Stimulated activated CD4-positive, alpha-beta T cell treated with anti-CD3 and anti-CD28 coated beads, Interleukin-2, amount 100 ng/mL, for 4 hours (primary cell): ENCODE measurements around the gene RPA3.

Experiments used
- DNase-seq: peaks from one replicate; pipeline ENCODE4 v3.0.0-alpha.2; 2020; ENCODE audit warnings: low read depth

The RPA3 gene

DNA sequence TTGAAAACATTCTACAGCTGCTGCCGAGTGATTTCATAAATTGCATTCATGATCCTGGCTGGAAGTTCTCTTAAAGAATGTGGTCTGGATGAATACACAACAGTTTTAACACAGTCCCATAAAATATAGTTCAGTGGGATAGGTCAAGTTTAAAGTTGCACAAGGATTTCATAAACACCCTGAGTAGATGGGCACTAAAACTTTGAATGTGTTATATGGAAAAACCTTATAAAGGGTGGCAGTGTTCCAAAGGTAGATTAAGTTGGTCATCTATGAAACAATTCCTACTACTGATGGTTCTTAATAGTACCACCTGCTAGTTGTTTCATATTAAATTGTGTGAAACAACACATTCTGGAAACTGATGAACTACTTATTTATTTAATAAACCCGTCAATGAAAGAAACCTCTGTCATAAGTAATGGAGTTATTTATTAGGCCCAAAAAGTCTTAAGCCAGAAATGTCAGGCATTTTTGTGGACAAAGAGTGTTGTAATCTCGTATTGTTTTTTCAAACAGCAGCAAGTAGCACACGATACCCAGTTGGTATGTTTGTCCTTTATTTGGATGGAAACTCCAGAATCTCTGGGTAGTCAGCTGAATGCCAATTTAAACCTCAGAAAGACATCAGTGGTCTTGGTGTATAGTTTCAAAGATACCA is 14.3 kb upstream of the RPA3 start:
- no peak for DNase-seq

DNA sequence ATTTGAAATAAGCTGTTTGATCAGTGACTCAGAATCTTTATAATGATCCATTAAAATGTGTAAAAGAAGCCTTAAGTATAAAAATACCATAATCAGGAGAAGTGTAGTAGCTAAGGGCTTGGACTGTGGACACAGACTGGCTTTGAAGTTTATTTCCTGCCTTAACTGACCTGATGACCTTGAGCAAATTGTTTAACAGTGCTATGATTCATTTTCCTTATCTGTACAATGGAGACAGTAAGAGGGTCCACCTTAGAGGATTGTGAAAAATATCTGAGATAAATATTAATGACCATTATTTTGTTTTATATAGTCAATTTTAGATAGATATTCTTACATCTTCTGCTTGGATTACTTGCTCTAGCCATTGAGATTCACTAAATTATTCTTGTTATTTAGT is 13.3 kb upstream of the RPA3 start:
- no peak for DNase-seq

DNA sequence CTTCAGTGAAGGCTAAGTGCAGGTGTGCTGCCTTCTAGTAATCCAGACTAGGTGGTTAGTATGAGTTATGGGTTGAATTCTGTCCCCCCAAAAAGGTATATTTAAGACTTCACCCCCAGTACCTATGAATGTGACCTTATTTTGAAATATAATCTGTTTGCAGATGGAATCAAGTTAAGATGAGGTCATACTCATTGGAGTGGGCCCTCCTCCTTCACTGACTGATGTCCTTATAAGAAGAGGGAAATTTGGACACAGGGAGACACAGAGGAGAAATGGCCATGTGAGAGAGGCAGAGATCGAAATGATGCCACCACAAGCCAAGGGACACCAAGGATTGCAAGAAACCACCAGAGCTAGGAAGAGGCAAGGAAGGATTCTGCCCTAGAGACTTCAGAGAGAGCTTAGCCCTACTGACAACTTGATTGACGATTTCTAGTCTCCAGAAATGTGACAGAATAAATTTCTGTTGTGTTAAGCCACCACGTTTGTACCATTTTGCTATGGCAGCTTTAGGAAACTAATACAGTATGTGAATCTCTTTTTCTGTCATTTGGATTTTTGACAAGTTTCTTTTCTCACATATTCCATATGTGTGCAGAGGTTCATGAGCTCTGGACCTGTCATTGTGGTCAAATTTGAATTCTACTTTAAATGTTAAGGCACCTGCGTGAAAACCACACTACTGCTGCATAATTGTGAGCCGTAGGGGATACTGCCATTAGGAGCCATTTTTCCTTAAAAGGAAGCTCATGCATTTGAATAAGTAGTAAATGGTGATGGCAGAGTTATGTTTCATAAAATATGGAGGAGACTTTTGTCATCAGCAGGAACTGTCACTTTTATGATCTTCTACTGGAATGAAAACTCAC is 2.6 kb upstream of the RPA3 start:
- no peak for DNase-seq

DNA sequence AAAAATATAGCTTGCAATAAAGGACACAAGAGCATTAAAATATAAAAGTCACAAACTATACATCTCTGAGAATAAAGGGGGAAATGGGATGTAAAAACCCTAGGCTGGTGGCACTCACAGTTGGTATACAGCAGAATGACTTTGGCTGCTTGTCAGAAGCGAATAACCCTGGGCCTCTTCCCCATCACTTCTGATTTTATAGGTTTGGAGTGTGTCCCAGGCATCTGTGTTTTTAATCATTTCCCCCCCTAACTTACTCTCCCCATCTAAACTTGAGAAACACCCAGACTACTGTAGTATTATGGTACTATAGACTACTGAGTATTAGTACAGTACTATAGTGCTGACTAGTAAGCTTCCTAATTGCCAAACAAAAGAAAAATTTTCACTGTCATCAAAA is 1.8 kb upstream of the RPA3 start:
- no peak for DNase-seq

DNA sequence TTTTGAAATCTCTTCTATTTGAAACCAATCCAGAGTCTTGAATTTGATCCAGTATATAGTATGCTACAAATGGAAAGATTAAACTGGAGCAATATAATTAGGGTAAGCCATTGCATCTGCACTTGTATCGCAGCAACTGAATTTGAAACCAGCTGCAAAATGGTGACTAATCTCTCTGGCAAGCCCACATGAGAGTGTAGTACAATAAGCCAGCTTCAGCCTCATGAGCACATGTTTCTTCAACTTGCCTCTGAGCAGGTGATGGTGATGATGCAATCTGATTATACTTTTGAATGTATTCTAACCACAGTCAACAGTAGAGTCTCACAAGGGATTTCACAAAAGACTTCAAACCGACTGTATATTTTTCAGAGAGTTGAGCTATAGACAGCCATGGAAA is 829 bp upstream of the RPA3 start:
- DNase-seq, result peak; percentile 38

DNA sequence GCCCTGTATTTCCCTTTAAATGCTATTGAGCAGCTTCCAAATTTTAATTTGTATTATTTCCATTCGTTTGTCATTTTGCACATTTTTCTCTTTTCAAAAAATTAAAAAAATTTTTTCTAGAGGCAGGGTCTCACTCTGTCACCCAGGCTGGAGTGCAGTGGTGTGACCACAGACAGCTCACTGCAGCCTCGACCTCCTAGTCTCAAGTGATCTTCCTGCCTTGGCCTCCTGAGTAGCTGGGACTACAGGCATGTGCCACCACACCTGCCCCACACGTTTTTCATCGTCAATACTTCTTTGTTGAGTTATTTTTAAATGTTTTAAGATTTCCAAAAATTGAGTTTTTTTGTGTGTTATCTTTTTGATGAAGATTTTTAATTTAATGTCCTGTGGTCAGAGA is 4.7 kb downstream of the RPA3 start:
- no peak for DNase-seq

DNA sequence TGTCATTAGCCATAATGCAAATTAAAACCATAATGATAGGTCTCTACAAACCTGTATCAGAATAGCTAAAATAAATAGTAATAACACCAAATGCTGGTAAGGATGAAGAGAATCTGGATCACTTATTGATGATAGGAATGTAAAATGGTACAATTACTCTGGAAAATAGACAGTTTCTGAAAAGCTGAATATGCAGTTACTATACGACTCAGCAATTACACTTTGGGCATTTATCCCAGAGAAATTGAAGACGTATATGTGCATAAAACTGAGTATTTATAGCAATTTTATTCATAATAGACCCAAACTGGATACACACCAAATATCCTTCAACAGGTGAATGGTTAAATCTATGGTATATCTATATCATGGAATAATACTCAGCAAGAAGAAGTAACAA is 7.9 kb downstream of the RPA3 start:
- no peak for DNase-seq

DNA sequence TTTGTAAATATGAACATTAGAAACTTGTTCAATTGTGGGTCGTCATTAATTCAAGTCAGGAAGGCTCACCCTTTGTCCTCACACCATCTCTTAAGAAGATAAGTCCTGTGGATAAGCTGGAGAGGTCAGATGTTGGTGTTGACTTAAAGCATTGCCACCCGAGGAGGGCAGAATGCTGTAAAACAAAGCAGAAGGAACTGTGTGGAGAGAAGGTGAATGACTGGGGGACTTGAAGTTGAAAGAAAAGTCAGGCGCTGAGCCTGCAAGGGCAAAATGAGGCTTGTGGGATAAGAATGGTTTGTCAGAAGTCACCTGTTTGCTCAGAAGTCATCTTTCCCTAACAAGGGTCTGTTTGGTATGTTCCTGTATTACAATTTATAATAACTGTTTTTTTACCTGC is 9.1 kb downstream of the RPA3 start:
- DNase-seq, result no peak

DNA sequence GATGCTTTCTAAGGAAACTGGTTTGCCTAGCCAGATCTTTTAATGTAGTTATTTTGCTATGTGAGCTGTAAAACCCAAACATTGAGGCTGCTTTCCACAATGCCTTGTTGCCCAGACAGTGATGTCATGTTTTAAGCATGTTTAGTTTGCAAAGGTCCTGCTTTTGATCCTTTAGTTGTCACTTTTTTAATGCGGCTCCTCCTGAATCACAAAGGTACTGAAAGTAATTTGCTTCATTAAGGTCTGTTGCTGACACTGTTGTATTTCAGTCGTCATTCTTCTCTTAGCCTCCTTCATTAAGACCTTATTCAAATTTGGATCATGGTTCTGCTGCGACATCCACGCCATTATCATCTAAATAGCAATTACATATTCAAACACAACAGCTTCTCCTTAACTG is 10.6 kb downstream of the RPA3 start:
- DNase-seq, result no peak

DNA sequence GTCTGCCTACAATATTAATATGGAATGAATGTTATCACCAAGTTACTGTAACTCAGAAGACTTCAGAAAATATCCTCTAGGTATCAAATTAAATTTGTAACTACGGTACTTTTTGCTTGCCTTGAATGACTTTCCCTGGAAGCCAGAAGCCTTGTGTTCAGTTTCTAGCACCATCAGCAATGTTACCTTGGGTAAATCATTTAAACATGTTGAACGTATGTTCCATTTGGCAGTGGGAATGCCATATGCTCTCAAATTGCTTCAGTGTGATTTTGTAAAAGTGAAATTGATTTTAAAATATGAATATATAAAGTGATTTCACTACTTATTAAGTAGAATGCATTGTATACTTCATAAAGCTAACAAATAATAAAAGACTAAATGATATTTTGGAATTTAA is 11.2 kb downstream of the RPA3 start:
- no peak for DNase-seq

DNA sequence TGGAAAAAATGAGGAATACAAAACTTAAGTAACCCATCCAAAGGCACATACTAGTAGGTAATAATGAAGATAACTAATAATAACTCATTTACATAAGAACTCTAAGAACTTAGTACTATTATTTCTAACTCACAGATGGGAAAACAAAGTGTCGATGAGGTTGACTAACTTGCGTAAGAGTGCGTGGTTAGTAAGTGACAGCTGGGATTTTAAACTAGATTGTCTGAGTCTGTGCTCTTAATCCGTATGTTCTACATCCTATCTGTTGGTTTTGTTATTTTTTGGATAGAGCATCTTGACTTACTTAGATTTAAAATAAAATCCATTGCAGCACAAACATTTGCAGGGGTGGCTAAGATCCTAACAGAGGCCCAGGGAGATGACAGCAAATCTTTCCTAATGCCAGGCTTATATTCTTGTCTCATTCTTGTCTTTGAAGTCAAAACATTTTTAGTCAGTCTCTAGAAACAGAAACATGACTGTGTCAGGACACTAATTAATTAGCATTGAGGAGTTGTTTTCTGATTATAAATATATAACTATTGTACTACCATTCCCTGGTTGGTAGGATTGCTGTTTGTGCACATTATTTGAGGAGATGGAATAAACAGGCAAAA is 11.7 kb downstream of the RPA3 start:
- DNase-seq, result no peak

DNA sequence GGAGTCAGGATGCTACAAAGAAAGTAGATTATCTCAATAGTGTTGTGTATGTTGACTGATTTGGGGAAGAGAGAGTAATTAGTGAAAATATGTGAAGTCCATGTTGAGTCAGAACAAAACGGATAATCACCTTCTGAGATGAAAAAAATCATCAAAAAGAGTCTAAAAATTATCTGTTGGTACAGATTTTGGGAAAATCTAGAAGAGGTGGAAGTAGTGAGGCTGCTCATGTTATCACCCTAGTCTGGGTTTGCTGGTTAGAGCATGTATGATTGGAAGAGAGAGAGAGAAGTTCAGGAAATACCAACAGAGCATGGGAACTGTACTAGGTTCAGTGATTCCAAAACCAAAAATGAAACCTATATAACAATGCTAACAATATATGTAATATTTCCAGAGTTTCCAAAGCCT is 12.3 kb downstream of the RPA3 start:
- no peak for DNase-seq

DNA sequence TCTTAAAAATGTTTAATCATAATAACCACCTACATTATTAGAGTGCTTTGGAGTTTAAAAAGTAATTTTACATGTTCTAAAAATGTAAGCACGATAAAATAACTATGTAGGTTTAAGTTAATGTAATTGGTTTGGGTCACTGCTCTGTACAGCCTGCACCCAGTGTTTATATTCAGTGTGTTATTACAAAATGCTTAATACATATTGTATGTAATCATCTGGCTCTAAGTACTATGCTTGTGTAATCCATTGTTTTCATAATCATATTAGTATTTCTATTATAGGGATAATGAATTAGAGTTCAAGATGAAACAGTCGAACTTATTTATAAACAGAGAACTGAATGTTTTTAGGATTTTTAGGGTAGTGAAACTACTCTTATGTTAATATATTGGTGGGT is 13.1 kb downstream of the RPA3 start:
- DNase-seq, result no peak

DNA sequence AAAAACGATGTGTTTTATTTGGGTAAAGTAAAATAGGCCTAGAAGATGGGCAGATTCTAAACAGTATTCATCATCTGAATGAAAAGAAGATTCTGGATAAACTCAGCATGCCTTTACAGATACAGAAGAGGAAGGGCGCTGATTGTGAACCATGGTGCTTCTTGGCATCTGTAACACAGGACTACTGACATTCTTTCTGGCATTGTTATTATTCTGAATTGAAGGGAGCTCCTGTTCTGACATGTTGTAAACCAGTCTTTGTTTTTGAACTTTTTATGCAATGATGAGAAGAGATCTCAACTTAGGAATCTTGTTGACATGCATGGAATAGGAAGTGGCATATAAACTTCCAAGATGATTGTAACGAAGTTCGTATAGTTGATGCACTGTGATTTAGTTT is 13.5 kb downstream of the RPA3 start:
- DNase-seq, result no peak

DNA sequence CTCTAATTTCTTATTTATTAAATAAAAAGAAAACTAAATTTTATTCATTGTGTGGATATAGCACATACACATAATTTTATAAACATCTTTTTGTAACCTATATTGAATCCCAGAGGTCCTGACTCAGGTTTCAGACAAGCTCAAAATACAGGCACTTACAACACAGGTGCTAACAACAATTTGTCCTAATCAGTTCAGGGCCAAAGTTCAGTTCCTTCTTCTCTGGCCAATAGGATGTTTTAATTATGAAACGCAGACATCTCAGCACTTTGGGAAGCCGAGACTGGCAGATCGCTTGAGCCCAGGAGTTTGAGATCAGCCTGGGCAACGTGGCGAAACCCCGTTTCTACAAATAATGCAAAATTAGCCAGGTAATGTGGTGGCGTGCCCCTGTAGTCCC is 15.0 kb downstream of the RPA3 start:
- no peak for DNase-seq

DNA sequence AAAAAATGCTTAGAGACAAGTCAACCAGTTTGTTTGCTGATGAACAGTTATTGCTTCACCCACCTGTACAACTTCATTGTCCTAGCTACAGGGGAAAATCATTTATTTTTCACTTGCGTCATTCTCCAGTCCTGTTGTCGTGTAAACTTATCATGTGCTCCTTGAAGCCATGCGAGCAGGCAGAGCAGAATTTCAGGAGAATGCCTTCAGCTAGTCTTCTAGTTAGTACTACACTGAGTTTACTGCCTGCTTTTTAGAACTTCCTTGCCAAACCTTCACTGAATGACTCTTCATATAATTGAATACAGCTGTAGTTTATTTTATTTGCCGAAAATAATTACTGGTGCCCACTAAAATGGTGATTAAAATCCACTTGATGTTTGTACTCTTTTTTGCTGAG is 15.6 kb downstream of the RPA3 start:
- no peak for DNase-seq

DNA sequence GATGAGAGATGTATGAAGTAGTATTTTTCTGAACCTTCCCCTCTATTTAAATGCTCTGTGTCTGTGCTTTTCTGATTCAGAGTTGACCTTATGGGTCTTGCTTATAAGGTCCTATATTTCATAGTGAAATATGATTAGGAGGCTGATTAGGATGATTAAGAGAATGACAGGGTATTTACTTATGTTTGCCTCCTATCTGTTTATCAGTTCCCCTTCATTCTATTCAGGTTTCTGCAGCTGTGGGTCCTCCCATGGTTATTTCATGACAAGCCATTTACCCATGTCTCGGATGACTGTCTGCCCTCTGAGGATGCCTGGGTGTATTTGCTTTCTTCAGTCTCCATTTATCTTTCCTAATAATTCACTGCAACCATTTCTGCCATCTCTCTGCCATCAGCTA is 16.9 kb downstream of the RPA3 start:
- DNase-seq, result no peak

DNA sequence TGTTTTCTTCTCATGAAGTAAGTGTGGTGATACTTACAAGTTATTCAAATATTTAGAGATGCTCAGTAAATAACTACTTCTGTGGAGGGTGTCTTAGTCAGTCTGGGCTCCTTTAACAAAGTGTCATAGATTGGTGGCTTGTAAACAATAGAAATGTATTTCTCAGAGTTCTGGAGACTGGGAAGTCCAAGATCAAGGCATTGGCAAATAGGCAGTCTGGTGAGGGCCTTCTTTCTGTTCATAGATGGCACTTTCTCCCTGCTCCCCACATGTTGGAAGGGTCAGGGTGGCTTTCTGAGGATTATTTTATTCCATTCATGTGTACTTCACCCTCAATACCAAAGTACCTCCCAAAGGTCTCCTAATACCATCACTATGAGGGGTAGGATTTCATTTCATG is 18.4 kb downstream of the RPA3 start:
- no peak for DNase-seq

DNA sequence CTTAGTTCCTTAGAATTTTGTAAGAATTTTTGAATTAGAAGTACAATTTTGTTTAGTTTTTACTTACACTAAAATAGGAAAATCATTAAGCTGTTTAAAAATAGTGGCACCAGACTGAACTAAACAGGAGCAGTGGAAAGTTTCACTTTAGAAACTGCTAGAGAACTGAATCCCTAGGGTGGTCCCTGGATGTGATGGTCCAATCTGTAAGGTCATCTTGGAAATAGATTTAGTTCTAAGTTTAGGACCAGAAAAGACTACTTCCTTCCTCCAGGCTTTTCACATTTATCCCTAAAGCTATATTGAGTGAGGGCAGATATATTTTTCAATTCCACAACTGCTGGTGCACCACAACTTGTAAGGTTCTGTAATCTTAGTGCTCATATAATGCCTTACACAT is 19.0 kb downstream of the RPA3 start:
- no peak for DNase-seq

DNA sequence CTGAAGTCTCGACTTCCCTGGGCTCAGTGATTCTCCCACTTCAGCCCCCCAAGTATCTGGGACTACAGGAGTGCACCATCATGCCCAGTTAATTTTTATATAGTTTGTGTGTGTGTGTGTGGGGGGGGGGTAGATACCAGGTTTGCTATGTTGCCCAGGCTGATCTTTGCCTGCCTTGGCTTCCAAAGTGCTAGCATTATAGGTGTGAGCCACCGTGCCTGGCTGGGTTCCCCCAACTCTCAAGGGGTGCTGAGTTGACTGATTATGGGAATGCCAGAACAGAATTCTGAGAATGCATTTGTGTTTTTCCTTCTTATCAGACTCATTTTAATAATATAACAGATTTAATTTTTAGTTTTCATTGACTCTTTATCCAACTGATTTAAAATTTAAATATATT is 19.5 kb downstream of the RPA3 start:
- DNase-seq, result no peak

DNA sequence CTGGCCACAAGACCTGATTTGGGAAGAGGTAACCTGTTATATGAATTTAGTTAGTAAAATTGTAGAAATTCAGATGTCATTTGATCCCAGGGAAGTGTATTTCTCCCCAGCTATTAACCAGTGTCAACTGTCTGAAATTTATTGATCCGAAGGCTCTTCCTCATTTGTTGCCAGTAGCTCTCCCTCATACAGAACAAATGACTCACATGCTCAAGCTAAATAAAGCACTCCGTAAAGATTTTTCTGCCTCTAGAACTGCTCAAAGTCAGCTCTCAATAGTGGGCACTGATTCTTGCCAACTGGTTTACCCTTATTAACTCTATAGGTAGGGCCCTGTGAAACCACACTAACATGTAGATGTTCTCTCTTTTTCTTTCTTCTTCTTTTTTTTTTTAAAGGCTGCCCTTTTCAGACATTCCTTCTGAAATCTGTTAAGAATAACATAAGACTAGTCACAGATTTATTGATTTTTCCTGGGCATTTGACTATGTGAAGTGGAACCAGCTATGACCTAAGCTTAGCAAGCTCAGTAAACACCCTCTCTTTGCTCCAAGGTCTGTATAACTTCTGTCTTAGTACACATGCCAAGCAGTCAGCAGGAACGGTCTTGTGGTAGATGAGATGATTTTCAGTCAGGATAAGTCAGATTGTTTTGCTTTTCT is 21.8 kb downstream of the RPA3 start:
- no peak for DNase-seq

DNA sequence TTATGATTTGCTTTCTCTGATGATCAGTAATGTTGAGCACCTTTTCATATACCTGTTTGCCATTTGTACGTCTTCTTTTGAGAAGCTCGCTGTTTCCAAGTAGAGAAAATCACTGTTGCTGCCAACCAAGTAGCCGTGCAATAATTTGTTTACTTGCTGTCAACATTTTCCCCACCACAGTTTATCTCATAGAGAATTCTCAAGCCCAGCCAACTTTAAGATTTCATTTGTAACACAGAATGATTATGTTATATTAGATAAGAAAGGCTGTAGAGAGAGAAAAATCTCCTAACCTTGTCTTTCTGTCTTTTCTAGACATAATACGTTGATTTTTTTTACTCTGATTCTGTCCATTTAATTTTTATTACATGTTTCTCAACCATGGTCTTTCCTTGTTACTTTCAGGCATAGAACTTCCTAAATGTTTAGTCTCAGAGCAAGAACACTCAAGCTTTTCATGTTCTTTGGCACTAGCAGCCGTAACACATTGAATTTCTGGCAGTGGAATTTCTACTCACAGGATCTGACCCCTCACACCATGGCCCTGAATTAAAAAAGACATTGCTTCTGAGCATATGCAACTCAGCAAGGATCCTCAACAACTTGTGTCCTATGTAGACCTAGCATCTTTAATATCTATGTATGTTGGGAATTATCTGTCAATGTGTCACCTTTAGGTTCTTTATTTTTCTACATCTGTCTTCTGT is 23.1 kb downstream of the RPA3 start:
- no peak for DNase-seq
